Astrocyte (in vitro differentiated cells and primary cell): ENCODE measurements around the gene PAGE3. TPM values are rescaled to one million over a fixed set of nuclear protein-coding genes. Genes with fewer than 3 reads are reported as not detected.

Experiments used
- DNase-seq: peaks from one replicate; pipeline ENCODE4 v3.0.0-alpha.2; 2010; ENCODE audit warnings: low read depth
- FAIRE-seq: peaks from 2 replicates; lab custom pipeline; 2011; peaks lifted over from hg19 to GRCh38; lab: Jason Lieb, UNC
- H2AFZ ChIP-seq: 2 replicates; pipeline ENCODE4 v1.6.0; 2012; ENCODE audit warnings: low read depth, low read length, inconsistent platforms
- H3K27ac ChIP-seq: 2 replicates; pipeline ENCODE4 v1.5.1; 2011; ENCODE audit warnings: low read depth, low read length, inconsistent platforms
- H3K27me3 ChIP-seq: 2 replicates; pipeline ENCODE4 v1.6.0; 2011; ENCODE audit warnings: low read length, inconsistent platforms; ENCODE audit not compliant: insufficient read depth
- H3K36me3 ChIP-seq: 2 replicates; pipeline ENCODE4 v1.5.1; 2011; ENCODE audit warnings: low read length, inconsistent platforms; ENCODE audit not compliant: insufficient read depth
- H3K4me1 ChIP-seq: 2 replicates; pipeline ENCODE4 v1.5.1; 2011; ENCODE audit warnings: low read length, inconsistent platforms; ENCODE audit not compliant: insufficient read depth
- H3K4me2 ChIP-seq: 2 replicates; pipeline ENCODE4 v1.6.0; 2012; ENCODE audit warnings: low read length, inconsistent platforms
- H3K4me3 ChIP-seq: 2 replicates; pipeline ENCODE4 v1.5.1; 2011; ENCODE audit warnings: low read depth, mild to moderate bottlenecking, low read length, inconsistent platforms; ENCODE audit not compliant: insufficient read depth
- H3K79me2 ChIP-seq: 2 replicates; pipeline ENCODE4 v1.6.0; 2012; ENCODE audit warnings: mild to moderate bottlenecking, low read length, inconsistent platforms; ENCODE audit not compliant: insufficient read depth
- H3K9ac ChIP-seq: 2 replicates; pipeline ENCODE4 v1.6.0; 2012; ENCODE audit warnings: mild to moderate bottlenecking, low read length, inconsistent platforms
- H3K9me3 ChIP-seq: 2 replicates; pipeline ENCODE4 v1.5.1; 2012; ENCODE audit warnings: low read depth, mild to moderate bottlenecking, low read length, inconsistent platforms; ENCODE audit not compliant: insufficient read depth
- H4K20me1 ChIP-seq: 2 replicates; pipeline ENCODE4 v1.6.0; 2012; ENCODE audit warnings: low read length, inconsistent platforms; ENCODE audit not compliant: insufficient read depth
- H3K27ac Mint-ChIP-seq: one replicate; pipeline ENCODE4 v1.8.0; 2021; ENCODE audit warnings: mild to moderate bottlenecking, mixed read lengths; ENCODE audit not compliant: unreplicated experiment
- H3K27me3 Mint-ChIP-seq: one replicate; pipeline ENCODE4 v1.8.0; 2021; ENCODE audit warnings: low read depth, mixed read lengths; ENCODE audit not compliant: unreplicated experiment
- H3K36me3 Mint-ChIP-seq: one replicate; pipeline ENCODE4 v1.8.0; 2021; ENCODE audit warnings: low read depth, mixed read lengths; ENCODE audit not compliant: unreplicated experiment
- H3K4me1 Mint-ChIP-seq: one replicate; pipeline ENCODE4 v1.8.0; 2021; ENCODE audit warnings: low read depth, mixed read lengths; ENCODE audit not compliant: unreplicated experiment
- H3K4me3 Mint-ChIP-seq: one replicate; pipeline ENCODE4 v1.8.0; 2021; ENCODE audit warnings: mild to moderate bottlenecking, moderate library complexity, mixed read lengths; ENCODE audit not compliant: unreplicated experiment
- H3K9me3 Mint-ChIP-seq: one replicate; pipeline ENCODE4 v1.8.0; 2021; ENCODE audit warnings: mild to moderate bottlenecking, mixed read lengths; ENCODE audit not compliant: unreplicated experiment
- EZH2 ChIP-seq: IDR thresholded peaks from 2 replicates; pipeline ENCODE4 v1.6.1; 2012; ENCODE audit warnings: mild to moderate bottlenecking, low read length, inconsistent platforms; ENCODE audit not compliant: insufficient read depth
- total RNA-seq: library from RNA; stranded (reverse); gene quantifications from 2 replicates; pipeline ENCODE4 v1.2.1, GENCODE V29; 2021
- TF ChIP-seq, protein P1 (sequence below): IDR thresholded peaks from 2 replicates; pipeline ENCODE4 v1.5.1; 2011; ENCODE audit warnings: low read depth, mild to moderate bottlenecking, inconsistent platforms, low read length, moderate library complexity; ENCODE audit not compliant: insufficient read depth

The PAGE3 gene
- total RNA-seq, 1 donor from 2014 or later = not detected

DNA sequence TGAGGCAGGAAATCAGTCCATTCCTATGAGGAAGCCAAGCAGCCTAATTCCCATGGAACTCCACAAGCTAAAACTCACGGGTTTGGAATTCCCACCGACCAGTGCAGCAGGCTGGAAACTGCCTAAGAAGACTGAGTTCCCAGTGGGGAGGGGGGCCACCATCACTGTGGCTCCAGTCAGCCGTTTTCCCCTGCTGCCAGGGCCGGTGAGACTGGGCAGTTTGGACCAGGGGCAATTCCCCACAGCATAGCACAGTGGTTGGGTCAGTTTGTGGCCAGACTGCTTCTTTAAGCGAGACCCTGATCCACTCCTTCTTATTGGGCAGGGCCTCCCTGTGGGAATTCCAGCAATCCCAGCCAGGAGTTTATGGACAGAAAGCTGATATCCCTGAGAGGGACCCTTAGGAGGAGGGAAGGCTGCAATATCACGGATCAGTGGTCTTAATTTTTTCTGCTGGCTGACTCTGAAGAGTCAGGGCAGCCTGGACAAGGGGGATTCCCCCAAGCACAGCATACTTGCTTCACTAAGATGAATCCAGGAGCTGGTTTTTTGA, 23.9 kb downstream of the PAGE3 start:
- no peaks in the 10 kb centered on the region for H3K36me3 Mint-ChIP-seq
- no peak overlapping the region for H3K4me2 ChIP-seq
- no peaks in the 10 kb centered on the region for H3K4me1 ChIP-seq
- H3K9me3 ChIP-seq = no peaks in the 10 kb centered on the region
- H3K27ac Mint-ChIP-seq = no peak overlapping the region
- no peaks in the 10 kb centered on the region for H3K27me3 ChIP-seq
- no peak overlapping the region for H3K4me3 ChIP-seq
- no peaks in the 10 kb centered on the region for H3K79me2 ChIP-seq
- TF ChIP-seq EZH2 = no peak
- TF ChIP-seq, protein P1, sequence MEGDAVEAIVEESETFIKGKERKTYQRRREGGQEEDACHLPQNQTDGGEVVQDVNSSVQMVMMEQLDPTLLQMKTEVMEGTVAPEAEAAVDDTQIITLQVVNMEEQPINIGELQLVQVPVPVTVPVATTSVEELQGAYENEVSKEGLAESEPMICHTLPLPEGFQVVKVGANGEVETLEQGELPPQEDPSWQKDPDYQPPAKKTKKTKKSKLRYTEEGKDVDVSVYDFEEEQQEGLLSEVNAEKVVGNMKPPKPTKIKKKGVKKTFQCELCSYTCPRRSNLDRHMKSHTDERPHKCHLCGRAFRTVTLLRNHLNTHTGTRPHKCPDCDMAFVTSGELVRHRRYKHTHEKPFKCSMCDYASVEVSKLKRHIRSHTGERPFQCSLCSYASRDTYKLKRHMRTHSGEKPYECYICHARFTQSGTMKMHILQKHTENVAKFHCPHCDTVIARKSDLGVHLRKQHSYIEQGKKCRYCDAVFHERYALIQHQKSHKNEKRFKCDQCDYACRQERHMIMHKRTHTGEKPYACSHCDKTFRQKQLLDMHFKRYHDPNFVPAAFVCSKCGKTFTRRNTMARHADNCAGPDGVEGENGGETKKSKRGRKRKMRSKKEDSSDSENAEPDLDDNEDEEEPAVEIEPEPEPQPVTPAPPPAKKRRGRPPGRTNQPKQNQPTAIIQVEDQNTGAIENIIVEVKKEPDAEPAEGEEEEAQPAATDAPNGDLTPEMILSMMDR = no peak
- no peaks in the 10 kb centered on the region for H3K36me3 ChIP-seq
- H3K27me3 Mint-ChIP-seq = no peaks in the 10 kb centered on the region
- FAIRE-seq = no peak
- H2AFZ ChIP-seq = no peak overlapping the region
- no peak overlapping the region for H3K9ac ChIP-seq
- H3K27ac ChIP-seq = no peak overlapping the region
- H3K4me3 Mint-ChIP-seq = no peak overlapping the region
- H3K9me3 Mint-ChIP-seq = no peaks in the 10 kb centered on the region
- no peaks in the 10 kb centered on the region for H3K4me1 Mint-ChIP-seq
- DNase-seq = no peak
- no peaks in the 10 kb centered on the region for H4K20me1 ChIP-seq

DNA sequence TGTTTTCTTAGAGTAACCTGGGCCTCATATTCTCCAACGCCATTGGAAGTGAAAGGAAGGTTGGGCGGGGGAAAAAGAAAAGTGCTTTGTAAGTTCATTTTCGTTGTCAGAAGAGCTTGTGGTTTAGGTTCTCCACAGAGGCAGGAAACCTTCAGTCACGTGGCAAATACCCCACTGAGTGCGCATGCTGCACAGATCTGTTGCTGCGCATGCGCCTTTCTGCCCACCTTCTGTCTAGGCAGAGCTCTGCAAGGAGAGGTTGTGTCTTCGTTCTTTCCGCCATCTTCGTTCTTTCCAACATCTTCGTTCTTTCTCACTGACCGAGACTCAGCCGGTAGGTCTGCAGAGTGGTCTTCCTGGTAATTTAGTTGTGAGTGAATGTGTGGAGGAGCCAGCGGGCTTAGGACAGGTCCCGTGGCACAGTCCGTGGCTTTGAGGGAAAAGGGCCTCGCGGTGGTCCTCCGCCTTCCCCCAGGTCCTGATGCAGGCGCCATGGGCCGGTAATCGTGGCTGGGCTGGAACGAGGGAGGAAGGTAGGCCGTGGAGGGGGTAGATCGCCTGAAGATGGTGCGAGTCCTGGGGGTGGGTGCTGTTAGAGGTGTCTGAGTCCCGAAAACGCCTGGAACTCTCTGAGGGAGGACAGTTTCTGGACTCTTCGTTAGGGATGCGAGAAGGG, 44.5 kb downstream of the PAGE3 start, which contains the start of gene PAGE5:
TSS of gene PAGE5 (plus strand) at position 228 of the 676 bp plus-strand sequence. CDS start 1,037 bp downstream, outside the sequence.
- no peak within 1 kb of the TSS for H3K4me3 ChIP-seq
- no peak within 1 kb of the TSS for H3K27ac ChIP-seq
- DNase-seq (no peak), FAIRE-seq (no peak)
- Mint-ChIP-seq H3K4me3 (no peak within 1 kb of the TSS), H3K27ac (no peak within 1 kb of the TSS), H3K4me1 (no peaks in the 10 kb centered on the region), H3K36me3 (no peaks in the 10 kb centered on the region), H3K9me3 (no peaks in the 10 kb centered on the region), H3K27me3 (no peaks in the 10 kb centered on the region)
- no peak within 1 kb of the TSS for H2AFZ ChIP-seq
- no peaks in the 10 kb centered on the region for H3K4me1 ChIP-seq
- no peaks in the 10 kb centered on the region for H3K79me2 ChIP-seq
- H3K9ac ChIP-seq = no peak within 1 kb of the TSS
- no peaks in the 10 kb centered on the region for H3K36me3 ChIP-seq
- H4K20me1 ChIP-seq = no peaks in the 10 kb centered on the region
- H3K9me3 ChIP-seq = no peaks in the 10 kb centered on the region
- H3K27me3 ChIP-seq = no peaks in the 10 kb centered on the region
- TF ChIP-seq EZH2 = no peak
- TF ChIP-seq, protein P1 = no peak
- H3K4me2 ChIP-seq = no peak within 1 kb of the TSS

DNA sequence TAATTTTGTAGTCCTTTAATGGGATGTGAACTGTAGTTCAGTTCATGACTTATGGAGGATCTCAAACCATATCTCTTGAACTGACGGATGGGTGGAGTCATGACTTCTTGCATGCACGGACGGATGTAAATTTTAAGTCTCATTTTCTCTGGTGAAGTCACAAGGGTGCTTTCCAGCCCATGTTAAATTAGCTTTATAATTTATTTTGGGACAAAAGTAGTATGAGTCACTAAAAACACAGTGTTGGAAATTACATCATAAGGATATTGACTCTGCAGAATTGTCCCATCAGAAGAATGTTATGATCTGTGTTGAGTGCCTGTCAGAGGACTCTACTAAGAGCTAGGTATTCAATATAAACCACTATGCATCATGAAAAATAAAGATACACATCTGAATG, 51.3 kb downstream of the PAGE3 start:
- Mint-ChIP-seq H3K4me3 (no peak overlapping the region), H3K27ac (no peak overlapping the region), H3K36me3 (no peaks in the 10 kb centered on the region), H3K4me1 (no peaks in the 10 kb centered on the region), H3K27me3 (no peaks in the 10 kb centered on the region), H3K9me3 (no peaks in the 10 kb centered on the region)
- Histone ChIP-seq H3K27me3 (no peaks in the 10 kb centered on the region), H3K9me3 (no peaks in the 10 kb centered on the region), H3K4me2 (no peak overlapping the region), H2AFZ (no peak overlapping the region), H3K4me1 (no peaks in the 10 kb centered on the region), H3K9ac (no peak overlapping the region), H3K4me3 (no peak overlapping the region), H3K36me3 (no peaks in the 10 kb centered on the region), H4K20me1 (no peaks in the 10 kb centered on the region), H3K79me2 (no peaks in the 10 kb centered on the region), H3K27ac (no peak overlapping the region)
- FAIRE-seq (no peak), DNase-seq (no peak)
- TF ChIP-seq, protein P1 = no peak
- no peak for TF ChIP-seq EZH2
